K562 (cell line): Measurements from ENCODE around the gene DISC1. TPM values are rescaled to one million over a fixed set of nuclear protein-coding genes. Genes with fewer than 3 reads are reported as not detected.

Source experiments
- ASH1L ChIP-seq: fragments of 450-650 bp; IDR thresholded peaks from 2 replicates; pipeline ENCODE4 v1.6.1; 2018; ENCODE audit warnings: borderline replicate concordance, mild to moderate bottlenecking, low read depth; ENCODE audit not compliant: partially characterized antibody
- BRD9 ChIP-seq: fragments of 450-650 bp; IDR thresholded peaks from 2 replicates; pipeline ENCODE4 v1.6.1; 2018; ENCODE audit warnings: low read depth; ENCODE audit not compliant: partially characterized antibody
- CEBPG ChIP-seq, 3 experiments: fragments of 200-800 bp in 1 of 3; sonication (Bioruptor generic) in 1 of 3; sonication (generic) in 1 of 3; formaldehyde crosslinking in 1 of 3; IDR thresholded peaks in 2 of 3; conservative IDR thresholded peaks in 1 of 3; 2 replicates each; pipeline versions ENCODE4 v1.6.1 to v1.8.0; 2016 to 2022; ENCODE audit warnings: missing compliant biosample characterization in 2 of 3, missing genetic modification characterization in 2 of 3, mild to moderate bottlenecking in 1 of 3, missing genetic modification reagents in 1 of 3
- E2F1 ChIP-seq: sonication (generic); formaldehyde crosslinking; IDR thresholded peaks from 2 replicates; pipeline ENCODE4 v1.8.1; 2023; ENCODE audit warnings: mild to moderate bottlenecking, missing genetic modification reagents, moderate library complexity
- E2F4 ChIP-seq: sonication (generic); formaldehyde crosslinking; IDR thresholded peaks from 2 replicates; pipeline ENCODE4 v1.8.0; 2022; ENCODE audit warnings: mild to moderate bottlenecking, low read depth, missing genetic modification reagents
- EGR1 ChIP-seq: fragments of 450-650 bp; conservative IDR thresholded peaks from 2 replicates; pipeline ENCODE4 v1.6.1; 2017; ENCODE audit warnings: mild to moderate bottlenecking
- HMGXB4 ChIP-seq: sonication (generic); formaldehyde crosslinking; IDR thresholded peaks from 2 replicates; pipeline ENCODE4 v1.8.1; 2023; ENCODE audit warnings: mild to moderate bottlenecking, missing genetic modification reagents
- MCM7 ChIP-seq, 2 experiments: fragments of 450-650 bp; IDR thresholded peaks; 2 replicates each; pipeline ENCODE4 v1.6.1; 2016 to 2018
- NR3C1 ChIP-seq: sonication (generic); formaldehyde crosslinking; IDR thresholded peaks from 2 replicates; pipeline ENCODE4 v1.8.1; 2022; ENCODE audit warnings: missing genetic modification reagents
- POLR2G ChIP-seq: fragments of 200-400 bp; formaldehyde crosslinking; IDR thresholded peaks from 2 replicates; pipeline ENCODE4 v1.6.1; 2017; ENCODE audit warnings: low read depth, mild to moderate bottlenecking, antibody characterized with exemption, low read length, moderate library complexity
- TRIM28 ChIP-seq: fragments of 450-650 bp; IDR thresholded peaks from 2 replicates; pipeline ENCODE4 v1.6.1; 2017
- ZBTB8A ChIP-seq: fragments of 450-650 bp; IDR thresholded peaks from 2 replicates; pipeline ENCODE4 v1.6.1; 2018; ENCODE audit warnings: mild to moderate bottlenecking, moderate library complexity; ENCODE audit not compliant: partially characterized antibody
- ZNF124 ChIP-seq: sonication (generic); formaldehyde crosslinking; IDR thresholded peaks from 2 replicates; pipeline ENCODE4 v1.8.1; 2022; ENCODE audit warnings: missing genetic modification reagents
- ZNF354B ChIP-seq: fragments of 250-450 bp; sonication (Bioruptor Pico); IDR thresholded peaks from 2 replicates; pipeline ENCODE4 v1.4.0; 2020
- ZNF561 ChIP-seq: fragments of 450-650 bp; formaldehyde crosslinking; conservative IDR thresholded peaks from 2 replicates; pipeline ENCODE4 v1.4.0; 2020; ENCODE audit warnings: mild to moderate bottlenecking, moderate library complexity
- ZNF586 ChIP-seq: fragments of 450-650 bp; formaldehyde crosslinking; conservative IDR thresholded peaks from 2 replicates; pipeline ENCODE4 v1.4.0; 2020; ENCODE audit warnings: mild to moderate bottlenecking, moderate library complexity
- polyA plus RNA-seq, 8 experiments: library from polyadenylated mRNA; depleted of rRNA in 4 of 8; stranded (reverse) in 5 of 8; unstranded in 3 of 8; fragments of >200 nt; fragmentation: Nextera tagmentation in 2 of 8; fragmentation: Illumina TruSeq in 1 of 8; extraction: Ambion mirVana in 2 of 8; extraction: Trizol in 1 of 8; gene quantifications; 2 replicates each; pipeline versions ENCODE4 v1.2.1 to v1.2.3, GENCODE V29; 2011 to 2014; ENCODE audit warnings: inconsistent platforms in 1 of 8, missing spikeins in 1 of 8
- total RNA-seq, 7 experiments: library from RNA; depleted of rRNA in 6 of 7; stranded (reverse); fragments of >200 nt in 6 of 7; fragmentation: Illumina TruSeq in 2 of 7; extraction: Trizol in 2 of 7; gene quantifications; 2 replicates each; pipeline versions ENCODE4 v1.2.1 to v1.2.3, GENCODE V29; 2011 to 2021; ENCODE audit warnings: low replicate concordance in 1 of 7
- TF ChIP-seq, protein P1 (sequence below): fragments of 450-650 bp; formaldehyde crosslinking; IDR thresholded peaks from 2 replicates; pipeline ENCODE4 v1.4.0; 2022; ENCODE audit warnings: missing genetic modification characterization
- TF ChIP-seq, protein P2 (sequence below): fragments of 450-650 bp; IDR thresholded peaks from 2 replicates; pipeline ENCODE4 v1.6.1; 2016; ENCODE audit warnings: borderline replicate concordance

DISC1 gene
- total and polyA plus RNA-seq, 9 of the 15 experiments (the other 6 are each of a cell fraction or from before 2014, with no cell fraction given), result 0.01 to 0.11 (median 0.08) TPM; not detected in 1

DNA sequence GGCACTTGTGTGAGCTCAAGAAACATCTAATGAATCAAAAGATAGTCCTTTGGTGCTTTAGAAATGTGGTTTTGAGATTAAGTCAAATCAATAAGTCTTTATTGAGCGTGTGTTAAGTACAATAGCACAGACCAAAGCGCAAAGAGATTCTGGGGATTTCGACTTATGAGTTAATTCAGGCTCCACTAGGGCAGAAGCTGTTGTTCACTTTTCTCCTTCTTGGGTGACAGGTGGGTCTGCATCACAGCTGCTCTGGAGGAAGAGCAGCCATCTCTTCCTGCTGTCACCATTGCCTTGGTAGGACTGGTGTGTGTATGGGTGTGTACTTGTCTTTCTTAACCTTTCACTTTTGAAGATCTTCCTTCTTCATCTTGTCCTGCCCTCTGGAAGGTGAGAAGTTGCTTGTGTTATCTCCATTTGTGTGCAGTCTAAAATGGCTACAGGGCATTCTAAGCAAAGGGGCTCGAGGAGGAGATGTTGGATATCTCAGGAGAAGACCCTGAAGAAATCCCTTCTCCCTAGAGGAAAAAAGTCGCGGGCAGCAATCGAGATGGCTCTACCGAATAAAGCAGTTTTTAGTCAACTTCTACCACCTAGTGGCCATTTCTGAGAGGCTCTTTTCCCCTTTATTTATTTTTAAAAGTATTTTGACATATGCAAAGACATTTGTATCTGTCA is 22.9 kb upstream of the DISC1 start (continued):
- no peak for TF ChIP-seq HMGXB4
- no peak for TF ChIP-seq TRIM28
- TF ChIP-seq, protein P1, sequence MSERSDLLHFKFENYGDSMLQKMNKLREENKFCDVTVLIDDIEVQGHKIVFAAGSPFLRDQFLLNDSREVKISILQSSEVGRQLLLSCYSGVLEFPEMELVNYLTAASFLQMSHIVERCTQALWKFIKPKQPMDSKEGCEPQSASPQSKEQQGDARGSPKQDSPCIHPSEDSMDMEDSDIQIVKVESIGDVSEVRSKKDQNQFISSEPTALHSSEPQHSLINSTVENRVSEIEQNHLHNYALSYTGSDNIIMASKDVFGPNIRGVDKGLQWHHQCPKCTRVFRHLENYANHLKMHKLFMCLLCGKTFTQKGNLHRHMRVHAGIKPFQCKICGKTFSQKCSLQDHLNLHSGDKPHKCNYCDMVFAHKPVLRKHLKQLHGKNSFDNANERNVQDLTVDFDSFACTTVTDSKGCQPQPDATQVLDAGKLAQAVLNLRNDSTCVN (CRISPR knock-in tag), result no peak
- TF ChIP-seq MCM7 (IDR thresholded peaks at IDR 0.05), result no peak
- no peak for TF ChIP-seq ZNF124
- TF ChIP-seq, protein P2, sequence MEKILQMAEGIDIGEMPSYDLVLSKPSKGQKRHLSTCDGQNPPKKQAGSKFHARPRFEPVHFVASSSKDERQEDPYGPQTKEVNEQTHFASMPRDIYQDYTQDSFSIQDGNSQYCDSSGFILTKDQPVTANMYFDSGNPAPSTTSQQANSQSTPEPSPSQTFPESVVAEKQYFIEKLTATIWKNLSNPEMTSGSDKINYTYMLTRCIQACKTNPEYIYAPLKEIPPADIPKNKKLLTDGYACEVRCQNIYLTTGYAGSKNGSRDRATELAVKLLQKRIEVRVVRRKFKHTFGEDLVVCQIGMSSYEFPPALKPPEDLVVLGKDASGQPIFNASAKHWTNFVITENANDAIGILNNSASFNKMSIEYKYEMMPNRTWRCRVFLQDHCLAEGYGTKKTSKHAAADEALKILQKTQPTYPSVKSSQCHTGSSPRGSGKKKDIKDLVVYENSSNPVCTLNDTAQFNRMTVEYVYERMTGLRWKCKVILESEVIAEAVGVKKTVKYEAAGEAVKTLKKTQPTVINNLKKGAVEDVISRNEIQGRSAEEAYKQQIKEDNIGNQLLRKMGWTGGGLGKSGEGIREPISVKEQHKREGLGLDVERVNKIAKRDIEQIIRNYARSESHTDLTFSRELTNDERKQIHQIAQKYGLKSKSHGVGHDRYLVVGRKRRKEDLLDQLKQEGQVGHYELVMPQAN, result peak; percentile 38; the same call in 1 of the 2 replicates
- TF ChIP-seq BRD9, result peak; percentile 73
- no peak for TF ChIP-seq ZBTB8A
- TF ChIP-seq ASH1L, result no peak
- TF ChIP-seq ZNF561 (CRISPR knock-in tag), result no peak
- no peak for TF ChIP-seq NR3C1 (CRISPR knock-in tag)
- no peak for TF ChIP-seq EGR1
- TF ChIP-seq E2F1 (CRISPR knock-in tag), result no peak
- no peak for TF ChIP-seq E2F4 (CRISPR knock-in tag)
- no peak for TF ChIP-seq ZNF586 (CRISPR knock-in tag)
- TF ChIP-seq POLR2G, result no peak
- TF ChIP-seq ZNF354B (CRISPR knock-in tag), result no peak
- TF ChIP-seq CEBPG (CRISPR knock-in tag; IDR thresholded peaks at IDR 0.05), result no peak
- TF ChIP-seq CEBPG (tag; conservative IDR thresholded peaks at IDR 0.05 in 1 of 2, IDR thresholded peaks at IDR 0.05 in 1 of 2), result no peak
